Trophoblast cell (in vitro differentiated cells and primary cell): ENCODE results near the gene RFX1.

Source experiments
- DNase-seq, 2 donors: peaks; one replicate each; pipeline ENCODE4 v3.0.0-alpha.2; 2016
- H2AFZ ChIP-seq: 2 replicates; pipeline ENCODE4 v1.6.1; 2013; ENCODE audit warnings: low read length, moderate library complexity, mild to moderate bottlenecking; ENCODE audit not compliant: insufficient read depth, poor library complexity
- H2AK5ac ChIP-seq: 2 replicates; pipeline ENCODE4 v1.6.1; 2013; ENCODE audit warnings: mild to moderate bottlenecking, low read length
- H2BK120ac ChIP-seq: 2 replicates; pipeline ENCODE4 v1.6.1; 2013; ENCODE audit warnings: low read length, mild to moderate bottlenecking, moderate library complexity; ENCODE audit not compliant: insufficient read depth, poor library complexity
- H2BK12ac ChIP-seq: 2 replicates; pipeline ENCODE4 v1.6.1; 2013; ENCODE audit warnings: mild to moderate bottlenecking, low read length, moderate library complexity
- H2BK5ac ChIP-seq: 2 replicates; pipeline ENCODE4 v1.6.1; 2013; ENCODE audit warnings: low read length, low read depth, moderate library complexity, mild to moderate bottlenecking; ENCODE audit not compliant: poor library complexity
- H3K14ac ChIP-seq: 2 replicates; pipeline ENCODE4 v1.6.1; 2013; ENCODE audit warnings: mild to moderate bottlenecking, low read length
- H3K18ac ChIP-seq: 2 replicates; pipeline ENCODE4 v1.6.1; 2013; ENCODE audit warnings: mild to moderate bottlenecking, low read length
- H3K23ac ChIP-seq: 2 replicates; pipeline ENCODE4 v1.6.1; 2013; ENCODE audit warnings: low read length
- H3K27ac ChIP-seq: 2 replicates; pipeline ENCODE4 v1.5.1; 2013; ENCODE audit warnings: low read depth, mild to moderate bottlenecking, inconsistent platforms, low read length, moderate library complexity
- H3K27me3 ChIP-seq: 2 replicates; pipeline ENCODE4 v1.6.1; 2013; ENCODE audit warnings: inconsistent platforms, mild to moderate bottlenecking, low read length, moderate library complexity; ENCODE audit not compliant: insufficient read depth
- H3K36me3 ChIP-seq, 2 experiments: 1 replicate in 1 of 2; 2 replicates in 1 of 2; pipeline ENCODE4 v1.6.1; 2013; ENCODE audit warnings: low read length in 2 of 2, mild to moderate bottlenecking in 2 of 2, moderate library complexity in 1 of 2; ENCODE audit not compliant: insufficient read depth in 2 of 2, control insufficient read depth in 1 of 2
- H3K4ac ChIP-seq: 2 replicates; pipeline ENCODE4 v1.6.1; 2013; ENCODE audit warnings: low read depth, mild to moderate bottlenecking, low read length, moderate library complexity
- H3K4me1 ChIP-seq, 2 experiments: 1 replicate in 1 of 2; 2 replicates in 1 of 2; pipeline ENCODE4 v1.6.1; 2013; ENCODE audit warnings: low read length in 2 of 2, mild to moderate bottlenecking in 2 of 2, moderate library complexity in 1 of 2; ENCODE audit not compliant: insufficient read depth in 2 of 2, control insufficient read depth in 1 of 2
- H3K4me2 ChIP-seq: 2 replicates; pipeline ENCODE4 v1.6.1; 2013; ENCODE audit warnings: inconsistent platforms, mild to moderate bottlenecking, low read length, moderate library complexity
- H3K4me3 ChIP-seq: 2 replicates; pipeline ENCODE4 v1.5.1; 2013; ENCODE audit warnings: mild to moderate bottlenecking, low read depth, low read length, inconsistent platforms
- H3K79me1 ChIP-seq: one replicate; pipeline ENCODE4 v1.6.1; 2013; ENCODE audit warnings: low read length
- H3K79me2 ChIP-seq: 2 replicates; pipeline ENCODE4 v1.6.1; 2013; ENCODE audit warnings: low read length, mild to moderate bottlenecking; ENCODE audit not compliant: control insufficient read depth, insufficient read depth, poor library complexity
- H3K9ac ChIP-seq: 2 replicates; pipeline ENCODE4 v1.6.1; 2013; ENCODE audit warnings: mild to moderate bottlenecking, low read length
- H3K9me3 ChIP-seq: 2 replicates; pipeline ENCODE4 v1.6.1; 2013; ENCODE audit warnings: low read depth, mild to moderate bottlenecking, control low read depth, inconsistent platforms, low read length; ENCODE audit not compliant: insufficient read depth
- H4K12ac ChIP-seq: 2 replicates; pipeline ENCODE4 v1.6.1; 2013; ENCODE audit warnings: low read depth, mild to moderate bottlenecking, low read length, moderate library complexity
- H4K8ac ChIP-seq: 2 replicates; pipeline ENCODE4 v1.6.1; 2013; ENCODE audit warnings: low read depth, mild to moderate bottlenecking, low read length, moderate library complexity
- H4K91ac ChIP-seq: one replicate; pipeline ENCODE4 v1.6.1; 2013; ENCODE audit warnings: low read depth, mild to moderate bottlenecking, low read length, moderate library complexity
- WGBS: extraction: QIAGEN DNeasy Blood & Tissue Kit; methylation state at CpG from one replicate; pipeline ENCODE4 v1.1.7; 2013; ENCODE audit warnings: missing lambda C conversion rate; ENCODE audit not compliant: insufficient read length, insufficient coverage; ENCODE audit errors: extremely low coverage; 5-methylcytosine and 5-hydroxymethylcytosine counted together

RFX1 gene

GRCh38 chr19:13929956-13930355 lies 76.2 kb downstream of the RFX1 start:
- H3K79me1 ChIP-seq: no peaks in the 10 kb centered on the region
- no peak overlapping the region for H4K91ac ChIP-seq
- no peak overlapping the region for H2BK12ac ChIP-seq
- no peak overlapping the region for H3K4me3 ChIP-seq
- no peak overlapping the region for H3K4me2 ChIP-seq
- no peaks in the 10 kb centered on the region for H3K27me3 ChIP-seq
- H4K12ac ChIP-seq: no peak overlapping the region
- H2BK5ac ChIP-seq: no peak overlapping the region
- no peak overlapping the region for H3K18ac ChIP-seq
- H3K27ac ChIP-seq: no peak overlapping the region
- no peak overlapping the region for H3K23ac ChIP-seq
- no peak overlapping the region for H4K8ac ChIP-seq
- no peak overlapping the region for H3K4ac ChIP-seq
- H2BK120ac ChIP-seq: no peak overlapping the region
- H3K14ac ChIP-seq: no peak overlapping the region
- no peak overlapping the region for H2AK5ac ChIP-seq
- no peak for DNase-seq
- H3K9me3 ChIP-seq: peaks cover 6% of the 10 kb centered on the region
- WGBS: no CpG with 5 or more reads among the region's 17 CpGs
- H3K36me3 ChIP-seq: peaks cover 32 to 38% of the 10 kb centered on the region in 2 experiments
- no peak overlapping the region for H2AFZ ChIP-seq
- H3K9ac ChIP-seq: no peak overlapping the region
- no peaks in the 10 kb centered on the region for H3K4me1 ChIP-seq
- no peaks in the 10 kb centered on the region for H3K79me2 ChIP-seq

DNA sequence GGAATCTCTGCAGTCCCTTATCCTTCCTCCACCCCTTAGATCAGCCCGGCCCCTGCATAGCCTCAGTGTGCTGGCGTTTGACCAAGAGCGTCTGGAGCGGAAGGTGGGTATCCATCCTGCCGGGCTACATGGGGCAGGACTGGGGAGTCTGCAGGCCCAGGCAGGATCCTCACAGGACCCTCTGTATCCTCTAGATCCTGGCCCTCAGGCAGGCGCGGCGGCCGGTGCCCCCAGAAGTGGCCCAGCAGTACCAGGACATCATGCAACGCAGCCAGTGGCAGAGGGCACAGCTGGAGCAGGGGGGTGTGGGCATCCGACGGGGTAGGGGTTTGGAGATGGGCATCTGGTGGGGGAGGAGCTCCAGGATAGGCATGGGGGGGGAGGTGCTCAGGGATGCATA lies 76.8 kb downstream of the RFX1 start:
- no peaks in the 10 kb centered on the region for H3K27me3 ChIP-seq
- WGBS: no CpG with 5 or more reads among the region's 12 CpGs

GRCh38 chr19:13926715-13927114 lies 79.4 kb downstream of the RFX1 start:
- no peak for DNase-seq
- H2BK12ac ChIP-seq: no peak overlapping the region
- H3K23ac ChIP-seq: no peak overlapping the region
- no peak overlapping the region for H2AK5ac ChIP-seq
- no peak overlapping the region for H2BK120ac ChIP-seq
- no peaks in the 10 kb centered on the region for H3K79me2 ChIP-seq
- no peak overlapping the region for H3K4me2 ChIP-seq
- no peaks in the 10 kb centered on the region for H3K79me1 ChIP-seq
- no peak overlapping the region for H3K4me3 ChIP-seq
- no peaks in the 10 kb centered on the region for H3K27me3 ChIP-seq
- no peak overlapping the region for H3K18ac ChIP-seq
- no peak overlapping the region for H3K4ac ChIP-seq
- no peak overlapping the region for H3K27ac ChIP-seq
- peaks cover 1% of the 10 kb centered on the region for H3K9me3 ChIP-seq
- H3K9ac ChIP-seq: no peak overlapping the region
- H2AFZ ChIP-seq: no peak overlapping the region
- peaks cover 45 to 58% of the 10 kb centered on the region in 2 experiments for H3K36me3 ChIP-seq
- H4K91ac ChIP-seq: no peak overlapping the region
- H2BK5ac ChIP-seq: no peak overlapping the region
- no peak overlapping the region for H4K8ac ChIP-seq
- H3K14ac ChIP-seq: no peak overlapping the region
- no CpG with 5 or more reads among the region's 8 CpGs for WGBS
- no peak overlapping the region for H4K12ac ChIP-seq
- no peaks in the 10 kb centered on the region for H3K4me1 ChIP-seq

More for the DNA sequence above, 76.8 kb downstream of the RFX1 start:
- H4K91ac ChIP-seq: no peak overlapping the region
- H3K79me1 ChIP-seq: no peaks in the 10 kb centered on the region
- H3K23ac ChIP-seq: no peak overlapping the region
- H3K18ac ChIP-seq: no peak overlapping the region
- no peak overlapping the region for H3K4ac ChIP-seq
- no peaks in the 10 kb centered on the region for H3K4me1 ChIP-seq
- H4K12ac ChIP-seq: no peak overlapping the region
- H3K36me3 ChIP-seq: peaks cover 35 to 41% of the 10 kb centered on the region in 2 experiments
- no peak overlapping the region for H2BK5ac ChIP-seq
- H2BK120ac ChIP-seq: no peak overlapping the region
- H2AK5ac ChIP-seq: no peak overlapping the region
- no peak overlapping the region for H3K4me2 ChIP-seq
- no peak overlapping the region for H3K9ac ChIP-seq
- H3K79me2 ChIP-seq: no peaks in the 10 kb centered on the region
- H2BK12ac ChIP-seq: no peak overlapping the region
- no peak overlapping the region for H4K8ac ChIP-seq
- H3K4me3 ChIP-seq: no peak overlapping the region
- no peak overlapping the region for H2AFZ ChIP-seq
- no peak for DNase-seq
- H3K9me3 ChIP-seq: peaks cover 1% of the 10 kb centered on the region
- H3K14ac ChIP-seq: no peak overlapping the region
- no peak overlapping the region for H3K27ac ChIP-seq

- Histone ChIP-seq H3K36me3 (peaks cover 44 to 64% of the 10 kb centered on the region in 2 experiments), H3K9ac (no peak overlapping the region), H2AK5ac (no peak overlapping the region), H4K8ac (no peak overlapping the region), H2BK120ac (no peak overlapping the region), H3K18ac (no peak overlapping the region), H3K14ac (no peak overlapping the region), H4K12ac (no peak overlapping the region), H3K4me3 (no peak overlapping the region), H3K9me3 (peaks cover 2% of the 10 kb centered on the region), H2BK5ac (no peak overlapping the region), H4K91ac (no peak overlapping the region), H3K27ac (no peak overlapping the region), H3K4me1 (no peaks in the 10 kb centered on the region), H3K79me2 (no peaks in the 10 kb centered on the region), H3K23ac (no peak overlapping the region), H3K27me3 (no peaks in the 10 kb centered on the region), H2AFZ (no peak overlapping the region), H3K4me2 (no peak overlapping the region), H3K4ac (no peak overlapping the region), H2BK12ac (no peak overlapping the region), H3K79me1 (no peaks in the 10 kb centered on the region)
- no peak for DNase-seq
- WGBS: no CpG with 5 or more reads among the region's 4 CpGs
These were observed 80.1 kb downstream of the RFX1 start for GRCh38 chr19:13926010-13926409.
